AG08395 (cell line): Measurements from ENCODE around the gene IGSF21.
A peak's percentile ranks its signal among the peaks of the same experiment; 100 is the strongest.

ENCODE experiments used
- DNase-seq: peaks from one replicate; pipeline ENCODE4 v3.0.0; 2012; ENCODE audit warnings: mixed read lengths, low spot score

Gene IGSF21

DNA sequence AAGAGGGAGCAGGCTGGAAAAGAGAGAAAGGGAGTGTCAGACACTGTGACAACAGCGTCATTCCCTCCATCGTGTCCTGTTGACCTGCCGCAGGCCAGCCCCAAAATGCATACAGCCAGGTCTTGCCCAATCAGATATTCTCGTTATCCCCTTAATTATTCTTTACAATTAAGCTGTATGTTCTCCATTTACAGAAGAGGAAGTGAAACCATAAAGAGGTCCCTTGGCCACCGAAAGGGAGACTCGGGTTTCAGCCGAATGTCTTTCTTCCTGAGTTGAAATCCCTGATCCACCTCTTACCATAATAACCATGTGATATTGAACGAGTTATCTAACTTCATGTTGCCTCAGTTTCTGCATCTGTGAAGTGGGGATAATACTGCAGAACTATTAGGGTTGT, 70.5 kb downstream of the IGSF21 start:
- DNase-seq = no peak

DNA sequence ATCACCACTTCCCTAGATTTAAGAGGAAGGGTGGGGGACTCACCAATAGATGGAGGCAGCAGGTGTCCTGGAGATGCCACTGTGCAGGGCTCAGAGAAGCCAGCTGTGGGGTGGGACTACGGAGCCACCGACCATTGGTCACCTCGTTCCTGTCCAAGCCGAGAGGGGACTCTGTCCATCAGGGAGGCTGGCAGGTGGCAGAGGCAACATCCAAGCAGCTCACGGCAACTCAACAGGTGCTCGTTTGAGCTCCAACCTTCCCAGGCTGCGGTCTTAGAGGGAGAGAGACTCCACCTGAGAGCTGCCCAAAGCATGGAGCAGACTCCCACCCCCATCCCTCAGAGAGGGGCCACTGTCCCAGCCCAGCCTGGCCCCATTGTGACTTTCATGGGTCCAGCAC, 71.4 kb downstream of the IGSF21 start:
- no peak for DNase-seq

- no peak for DNase-seq
Measured at GRCh38 chr1:18182398-18183160, 75.0 kb downstream of the IGSF21 start.

DNA sequence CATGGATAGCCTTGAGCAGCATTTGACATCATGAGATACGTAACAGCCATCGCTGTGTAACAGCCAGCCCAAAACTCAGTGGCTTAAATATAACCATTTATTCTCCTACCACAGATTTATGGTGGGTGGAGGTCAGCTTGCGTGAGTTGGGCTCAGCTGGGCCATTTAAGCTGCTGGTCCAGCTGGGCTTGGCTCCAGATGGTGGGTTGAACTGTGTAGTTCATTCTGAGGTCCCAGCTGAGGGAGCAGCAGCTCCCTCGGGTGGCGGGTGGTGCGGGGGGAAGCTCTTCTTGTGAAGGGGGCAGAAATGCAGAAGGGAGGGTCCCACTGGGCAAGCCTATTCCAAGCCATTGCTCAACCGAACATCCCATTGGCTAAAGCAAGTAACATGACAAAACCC, 75.9 kb downstream of the IGSF21 start:
- DNase-seq = no peak

DNA sequence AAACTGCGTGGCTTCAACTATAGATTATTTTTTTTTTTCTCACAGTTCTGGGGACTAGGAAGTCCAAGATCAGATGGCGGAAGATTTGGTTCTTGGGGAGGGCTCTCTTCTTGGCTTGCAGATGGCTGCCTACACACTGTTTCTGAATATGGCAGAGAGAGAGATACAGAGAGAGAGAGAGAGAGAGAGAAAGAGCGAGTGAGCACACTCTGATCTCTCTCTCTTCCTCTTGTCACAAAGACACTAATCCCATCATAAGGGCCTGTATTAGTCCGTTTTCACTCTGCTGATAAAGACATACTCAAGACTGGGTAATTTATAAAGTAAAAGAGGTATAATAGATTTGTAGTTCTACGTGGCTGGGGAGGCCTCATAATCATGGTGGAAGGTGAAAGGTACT, 79.5 kb downstream of the IGSF21 start:
- no peak for DNase-seq

- DNase-seq = no peak
Measured at GRCh38 chr1:18188820-18189517, 81.4 kb downstream of the IGSF21 start.

GRCh38 chr1:18190598-18190997, 83.0 kb downstream of the IGSF21 start:
- DNase-seq = no peak

DNA sequence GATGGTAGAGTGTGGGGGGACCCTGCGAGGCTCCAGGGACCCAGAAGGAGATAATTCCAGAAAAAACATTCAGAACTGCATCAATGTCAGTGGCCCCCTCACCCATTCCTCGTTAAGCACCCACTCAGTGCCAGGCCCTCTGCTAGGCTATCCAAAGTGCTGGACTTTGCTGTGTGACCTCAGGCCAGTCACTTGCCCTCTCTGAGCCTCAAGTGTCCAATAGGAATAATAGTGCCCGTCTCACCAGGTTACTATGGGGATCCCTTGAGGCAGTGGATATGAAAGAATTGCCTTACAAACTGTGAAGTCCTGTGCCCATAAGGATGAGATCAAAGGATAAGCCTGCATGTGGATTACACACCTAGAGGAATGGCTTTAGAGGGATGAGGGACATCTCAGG, 83.4 kb downstream of the IGSF21 start:
- no peak for DNase-seq

- no peak for DNase-seq
Measured at GRCh38 chr1:18191481-18192155, 84.0 kb downstream of the IGSF21 start.

- DNase-seq = no peak
Measured at GRCh38 chr1:18192182-18192581, 84.6 kb downstream of the IGSF21 start.

DNA sequence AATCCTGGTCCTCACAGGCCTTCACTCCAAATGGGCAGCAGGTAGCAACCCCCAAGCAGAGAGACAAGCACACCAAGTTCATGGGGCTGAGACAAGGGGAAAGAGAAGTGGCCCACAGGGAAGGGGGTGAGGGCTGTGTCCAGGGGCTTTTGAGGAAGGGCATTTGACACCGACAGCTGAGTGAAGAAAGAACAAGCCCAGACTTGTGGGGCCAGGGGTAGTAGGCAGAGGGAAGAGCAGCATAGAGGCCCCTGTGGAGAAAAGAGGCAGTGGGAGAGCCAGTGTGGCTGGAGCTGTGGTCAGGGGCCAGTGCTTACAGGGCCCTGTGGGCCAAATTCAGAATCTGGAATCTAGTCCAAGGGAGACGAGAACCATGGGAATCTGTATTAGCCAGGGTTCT, 85.4 kb downstream of the IGSF21 start:
- no peak for DNase-seq

GRCh38 chr1:18197299-18197698, 89.7 kb downstream of the IGSF21 start:
- no peak for DNase-seq

DNA sequence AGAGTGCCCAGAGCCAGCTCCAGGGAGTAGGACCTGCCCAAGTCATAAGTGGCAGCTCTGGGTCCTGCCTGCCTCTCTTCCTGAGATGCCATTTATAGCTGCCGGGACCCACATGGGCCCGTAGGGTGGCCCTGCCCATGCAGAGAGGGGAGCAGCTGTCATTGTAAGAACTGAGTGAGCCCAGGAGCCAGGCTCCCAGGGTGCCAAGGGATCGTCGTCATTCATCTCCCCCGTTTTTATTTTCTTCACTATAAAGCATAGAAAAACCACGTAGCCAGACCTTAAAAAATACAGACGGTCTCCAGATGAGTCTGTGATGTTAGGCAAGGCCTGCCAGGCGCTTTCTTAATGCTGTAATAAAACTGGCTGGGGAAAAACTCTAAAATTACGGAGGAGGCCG, 90.7 kb downstream of the IGSF21 start:
- DNase-seq = no peak

DNA sequence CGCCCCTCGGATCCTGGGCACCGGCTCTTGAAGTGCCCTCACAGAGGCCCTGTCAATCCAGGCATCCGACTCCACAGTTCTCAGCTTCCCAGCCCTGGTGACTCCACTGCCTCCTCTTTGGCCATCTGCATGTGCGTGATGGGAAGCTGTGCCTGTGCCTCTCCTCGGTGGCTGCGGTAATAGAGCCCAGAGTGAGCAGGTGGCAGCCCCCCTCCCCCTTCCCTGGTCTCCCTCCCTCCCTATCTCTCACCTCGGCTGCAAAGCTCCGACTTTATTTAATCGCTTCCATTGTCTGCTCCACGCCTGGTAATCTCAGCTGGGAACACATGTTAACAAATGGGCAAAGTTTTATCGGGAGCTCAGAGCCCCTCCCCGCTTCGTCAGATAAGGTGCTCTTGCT, 91.9 kb downstream of the IGSF21 start:
- DNase-seq = no peak

DNA sequence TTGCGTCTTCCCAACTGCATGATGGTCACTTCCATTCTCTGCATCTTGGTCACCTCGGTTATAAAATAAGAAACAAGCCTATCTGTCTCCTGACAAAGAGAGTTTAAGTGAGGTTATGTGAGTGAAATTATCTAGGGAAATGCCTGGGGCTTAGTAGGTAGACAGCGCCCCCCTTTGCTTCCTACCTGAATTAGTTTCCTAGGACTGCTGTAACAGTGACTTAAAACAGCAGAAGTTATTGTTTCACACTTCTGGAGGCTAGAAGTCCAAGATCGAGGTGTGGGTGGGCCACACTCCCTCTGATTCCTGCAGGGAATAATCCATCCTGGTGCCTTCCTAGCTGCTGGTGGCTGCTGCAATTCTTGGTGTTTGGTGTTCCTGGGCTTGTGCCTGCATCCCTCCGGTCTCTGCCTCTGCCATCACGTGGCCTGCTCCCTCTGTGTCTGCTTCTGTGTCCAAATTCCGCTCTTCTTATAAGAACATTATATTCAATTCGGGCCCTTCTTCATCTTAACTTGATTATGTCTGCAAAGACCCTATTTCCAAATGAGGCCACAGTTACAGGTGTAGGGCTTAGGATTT, 92.6 kb downstream of the IGSF21 start:
- no peak for DNase-seq

DNA sequence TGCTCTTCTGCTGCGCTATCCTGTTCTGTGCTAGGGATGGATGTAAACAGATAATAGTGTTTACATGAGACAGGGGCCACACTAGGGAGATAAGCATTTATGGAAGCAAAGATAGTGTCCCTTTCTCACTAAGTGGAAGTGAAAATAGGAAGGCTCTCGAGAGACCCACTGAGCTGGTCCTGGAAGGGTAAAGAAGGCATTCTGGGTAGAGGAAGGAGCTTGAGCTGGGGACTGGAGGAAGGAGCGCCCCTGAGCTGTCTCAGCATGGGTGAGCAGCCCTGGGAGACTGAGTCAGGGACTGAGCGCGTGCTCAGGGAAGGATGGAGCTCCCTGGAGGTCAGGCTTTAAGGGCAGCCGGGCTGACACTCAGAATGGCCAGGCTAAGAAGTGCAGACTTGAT, 93.3 kb downstream of the IGSF21 start:
- no peak for DNase-seq

DNA sequence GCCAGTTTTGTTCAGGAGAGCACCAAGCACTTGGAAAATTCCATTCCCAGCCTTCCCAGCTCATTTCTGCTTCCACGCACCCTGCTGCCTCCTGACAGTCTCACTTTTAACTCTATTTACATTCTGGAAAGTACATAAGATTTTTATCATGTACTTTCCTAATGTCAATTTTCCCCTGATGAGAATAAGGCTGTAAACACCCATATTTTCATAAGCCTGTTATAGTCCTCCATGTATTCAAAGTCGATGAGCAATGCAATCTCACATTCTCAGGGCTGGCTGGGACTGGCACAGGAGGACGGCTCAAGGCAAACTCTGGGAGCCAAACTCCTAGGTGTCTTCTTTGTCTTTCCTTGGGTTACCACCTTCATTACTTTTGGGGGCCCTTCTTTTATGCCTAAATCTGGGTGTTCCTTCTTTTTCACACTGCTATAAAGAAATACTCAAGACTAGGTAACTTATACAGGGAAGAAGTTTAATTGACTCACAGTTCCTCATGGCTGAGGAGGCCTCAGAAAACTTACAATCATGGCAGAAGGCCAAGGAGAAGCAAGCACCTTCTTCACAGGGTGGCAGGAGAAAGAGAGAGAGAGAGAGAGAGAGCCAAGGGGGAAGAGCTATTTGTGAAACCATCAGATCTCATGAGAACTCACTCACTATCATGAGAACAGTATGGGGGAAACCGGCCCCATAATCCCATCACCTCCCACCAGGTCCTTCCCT, 94.6 kb downstream of the IGSF21 start:
- DNase-seq = no peak

DNA sequence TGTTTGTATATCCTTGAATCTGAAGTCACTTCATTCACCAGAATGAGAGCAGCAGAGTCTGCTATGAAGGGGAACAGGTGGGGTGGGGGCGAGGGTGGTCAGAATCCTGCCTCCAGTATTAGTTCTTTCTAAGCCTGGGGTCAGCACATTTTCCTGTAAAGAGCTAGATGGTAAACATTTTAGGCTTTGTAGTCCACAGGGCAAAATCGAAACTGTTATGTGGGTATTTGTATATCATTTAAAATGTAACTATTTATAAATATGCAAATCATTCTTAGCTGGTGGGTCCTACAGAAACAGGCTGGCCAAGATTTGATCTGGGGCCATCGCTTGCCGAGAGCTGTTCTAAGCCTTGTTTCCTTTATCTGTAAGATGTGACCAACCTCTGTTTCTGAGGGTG, 96.0 kb downstream of the IGSF21 start:
- DNase-seq = no peak

- DNase-seq = no peak
Measured at GRCh38 chr1:18204575-18204974, 97.0 kb downstream of the IGSF21 start.

- no peak for DNase-seq
Measured at GRCh38 chr1:18205319-18205718, 97.7 kb downstream of the IGSF21 start.

DNA sequence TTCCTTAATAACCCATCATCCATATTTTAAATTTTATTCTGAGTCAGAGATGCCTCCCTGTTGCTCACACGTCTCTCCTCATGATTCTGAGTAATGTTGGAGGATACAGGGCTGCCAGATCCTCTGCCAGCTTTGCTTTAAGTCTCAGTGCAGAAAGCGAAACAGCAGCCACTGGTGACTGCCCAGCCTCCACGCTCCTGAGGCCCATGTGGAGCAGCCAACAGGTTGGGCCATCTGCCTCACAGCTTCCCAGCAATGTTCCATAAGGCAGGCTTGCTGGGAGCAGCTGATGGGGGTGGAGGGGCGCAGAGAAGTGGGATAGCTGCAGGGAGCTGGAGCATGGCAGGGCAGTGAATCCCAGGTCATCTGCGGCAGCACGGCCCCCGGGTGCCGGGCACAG, 104.2 kb downstream of the IGSF21 start:
- no peak for DNase-seq

DNA sequence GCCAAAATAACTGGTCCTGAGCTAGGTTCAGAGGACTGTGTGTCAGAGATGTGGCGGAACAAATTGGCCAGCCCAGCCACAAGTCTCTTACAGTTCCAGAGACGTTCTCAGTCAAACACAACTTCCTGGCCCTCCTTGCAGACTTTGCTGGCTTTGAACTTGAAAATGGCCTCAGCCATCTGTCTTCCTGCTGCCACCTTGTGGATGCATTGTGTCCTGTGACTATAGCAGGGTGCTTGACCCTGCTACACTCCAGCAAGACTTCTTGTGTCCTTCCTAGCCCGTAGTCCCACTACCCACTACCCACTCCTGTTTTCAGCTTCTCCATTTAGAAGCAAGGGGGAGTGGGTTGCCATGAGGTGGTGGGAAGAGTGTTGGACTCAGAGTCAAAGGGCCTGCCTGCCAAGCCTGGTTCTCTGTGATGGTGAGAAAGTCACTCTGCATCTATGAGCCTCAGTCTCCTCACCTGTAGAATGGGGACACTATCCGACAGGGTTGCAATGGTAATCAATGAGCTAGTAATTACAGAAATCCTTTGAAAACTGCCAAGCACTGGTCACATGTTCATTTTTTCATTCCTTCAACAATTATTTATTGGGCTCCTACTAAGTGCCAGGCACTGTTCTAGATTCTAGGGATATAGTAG, 109.9 kb downstream of the IGSF21 start:
- DNase-seq = peak; percentile 19
